Thoracic aorta (tissue), 2 donors: ENCODE data around the gene CBY3. TPM values are rescaled to one million over a fixed set of nuclear protein-coding genes. Genes with fewer than 3 reads are reported as not detected.
"Not testable (repeated sequence)": the region's sequence is repeated elsewhere in the genome, so short reads cannot be mapped to it uniquely, and the experiment has no call there.

Source experiments
- ATAC-seq: fragments of 150-250 bp; one replicate; pipeline ENCODE4 v1.8.0; 2017; ENCODE audit warnings: low read depth; ENCODE audit not compliant: insufficient number of reproducible peaks, low FRiP score
- DNase-seq: peaks from one replicate; pipeline ENCODE4 v3.0.0-alpha.2; 2020; ENCODE audit warnings: low spot score
- H3K27ac ChIP-seq, 2 donors: fragments of 200-600 bp; sonication (generic); 1 replicate in 1 of 2; 2 replicates in 1 of 2; pipeline ENCODE4 v1.5.1; 2016; ENCODE audit warnings: mild to moderate bottlenecking in 2 of 2, moderate library complexity in 2 of 2
- H3K27me3 ChIP-seq: fragments of 200-600 bp; sonication (generic); replicated peaks from 2 replicates; pipeline ENCODE4 v1.6.0; 2016; ENCODE audit warnings: mild to moderate bottlenecking; ENCODE audit not compliant: insufficient read depth
- H3K36me3 ChIP-seq: fragments of 200-600 bp; sonication (generic); one replicate; pipeline ENCODE4 v1.5.1; 2016
- H3K4me1 ChIP-seq, 2 donors: fragments of 200-600 bp; sonication (generic); 1 replicate in 1 of 2; 2 replicates in 1 of 2; pipeline versions ENCODE4 v1.5.1 to v1.6.0; 2016; ENCODE audit warnings: low read depth in 2 of 2, mild to moderate bottlenecking in 1 of 2; ENCODE audit not compliant: control insufficient read depth in 1 of 2
- H3K4me3 ChIP-seq: fragments of 200-600 bp; sonication (generic); 2 replicates; pipeline ENCODE4 v1.5.1; 2016; ENCODE audit warnings: mild to moderate bottlenecking
- H3K9me3 ChIP-seq: fragments of 200-600 bp; sonication (generic); 2 replicates; pipeline ENCODE4 v1.5.1; 2016
- total RNA-seq, 2 donors: library from RNA; depleted of rRNA; stranded (reverse); fragments of >200 nt; gene quantifications; one replicate each; pipeline versions ENCODE4 v1.1.0 to v1.2.3, GENCODE V29; 2016

The CBY3 gene
- total RNA-seq, 2 donors from 2014 or later = 1.4 TPM; not detected in 1

DNA sequence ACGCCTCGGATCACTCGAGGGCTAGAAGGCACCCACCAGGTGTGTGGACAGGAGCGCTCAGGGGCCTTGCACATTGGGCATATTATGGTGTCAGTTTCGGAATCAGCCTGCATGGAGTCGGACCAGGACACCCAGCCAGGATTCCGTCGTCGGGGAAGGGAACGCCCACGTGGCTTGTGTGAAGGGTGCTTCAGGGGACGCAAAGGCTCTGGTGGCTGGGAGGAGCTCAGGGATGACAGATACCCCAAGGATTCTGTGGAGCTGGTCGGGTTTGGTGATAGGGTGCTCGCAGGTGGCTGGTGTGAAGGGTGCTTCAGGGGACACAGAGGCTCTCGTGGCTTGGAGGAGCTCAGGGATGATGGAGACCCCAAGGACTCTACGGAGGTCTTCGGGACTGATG lies 38.2 kb downstream of the CBY3 start:
- H3K27ac ChIP-seq, DNase-seq, H3K27me3 ChIP-seq, H3K4me3 ChIP-seq, H3K9me3 ChIP-seq, H3K4me1 ChIP-seq, H3K36me3 ChIP-seq, ATAC-seq: not testable (repeated sequence)

DNA sequence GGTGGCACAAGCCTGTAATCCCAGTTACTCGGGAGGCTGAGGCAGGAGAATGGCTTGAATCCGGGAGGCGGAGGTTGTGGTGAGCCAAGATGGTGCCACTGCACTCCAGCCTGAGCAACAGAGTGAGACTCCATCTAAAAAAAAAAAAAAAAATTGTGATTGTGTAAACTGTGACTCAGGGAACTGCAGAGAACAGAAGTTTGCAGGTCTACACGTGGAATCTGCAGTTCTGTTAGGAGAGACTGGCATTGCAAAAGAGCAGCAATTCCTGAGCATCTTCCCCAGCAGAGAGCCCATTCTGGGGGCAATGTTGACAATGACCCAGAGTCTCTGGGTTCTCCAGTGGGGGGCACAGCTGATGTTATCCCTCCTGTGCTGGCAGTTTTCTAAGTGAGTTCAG lies 39.1 kb downstream of the CBY3 start:
- DNase-seq, H3K27ac ChIP-seq, H3K4me3 ChIP-seq, H3K9me3 ChIP-seq, ATAC-seq, H3K27me3 ChIP-seq, H3K4me1 ChIP-seq, H3K36me3 ChIP-seq: not testable (repeated sequence)

DNA sequence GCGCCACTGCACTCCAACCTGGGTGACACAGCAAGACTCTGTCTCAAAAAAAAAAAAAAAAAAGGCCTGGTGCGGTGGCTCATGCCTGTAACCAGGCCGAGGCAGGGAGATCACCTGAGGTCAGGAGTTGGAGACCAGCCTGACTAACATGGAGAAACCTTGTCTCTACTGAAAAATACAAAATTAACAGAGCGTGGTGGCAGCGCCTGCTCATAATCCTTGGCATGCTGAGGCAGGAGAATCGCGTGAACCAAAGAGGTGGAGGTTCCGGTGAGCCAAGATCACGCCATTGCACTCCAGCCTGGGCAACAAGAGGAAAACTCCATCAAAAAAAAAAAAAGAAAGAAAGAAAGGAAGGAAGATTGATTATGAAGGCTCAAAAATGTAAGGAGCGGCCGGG lies 41.5 kb downstream of the CBY3 start:
- not testable (repeated sequence) for DNase-seq, H3K9me3 ChIP-seq, H3K27me3 ChIP-seq, H3K27ac ChIP-seq, ATAC-seq, H3K4me1 ChIP-seq, H3K36me3 ChIP-seq, H3K4me3 ChIP-seq

GRCh38 chr5:179634370-179635172 lies 46.3 kb downstream of the CBY3 start:
- H3K4me1 ChIP-seq, H3K27me3 ChIP-seq, H3K9me3 ChIP-seq, DNase-seq, H3K4me3 ChIP-seq, H3K27ac ChIP-seq, H3K36me3 ChIP-seq: not testable (repeated sequence)
- peak; percentile 71 for ATAC-seq

DNA sequence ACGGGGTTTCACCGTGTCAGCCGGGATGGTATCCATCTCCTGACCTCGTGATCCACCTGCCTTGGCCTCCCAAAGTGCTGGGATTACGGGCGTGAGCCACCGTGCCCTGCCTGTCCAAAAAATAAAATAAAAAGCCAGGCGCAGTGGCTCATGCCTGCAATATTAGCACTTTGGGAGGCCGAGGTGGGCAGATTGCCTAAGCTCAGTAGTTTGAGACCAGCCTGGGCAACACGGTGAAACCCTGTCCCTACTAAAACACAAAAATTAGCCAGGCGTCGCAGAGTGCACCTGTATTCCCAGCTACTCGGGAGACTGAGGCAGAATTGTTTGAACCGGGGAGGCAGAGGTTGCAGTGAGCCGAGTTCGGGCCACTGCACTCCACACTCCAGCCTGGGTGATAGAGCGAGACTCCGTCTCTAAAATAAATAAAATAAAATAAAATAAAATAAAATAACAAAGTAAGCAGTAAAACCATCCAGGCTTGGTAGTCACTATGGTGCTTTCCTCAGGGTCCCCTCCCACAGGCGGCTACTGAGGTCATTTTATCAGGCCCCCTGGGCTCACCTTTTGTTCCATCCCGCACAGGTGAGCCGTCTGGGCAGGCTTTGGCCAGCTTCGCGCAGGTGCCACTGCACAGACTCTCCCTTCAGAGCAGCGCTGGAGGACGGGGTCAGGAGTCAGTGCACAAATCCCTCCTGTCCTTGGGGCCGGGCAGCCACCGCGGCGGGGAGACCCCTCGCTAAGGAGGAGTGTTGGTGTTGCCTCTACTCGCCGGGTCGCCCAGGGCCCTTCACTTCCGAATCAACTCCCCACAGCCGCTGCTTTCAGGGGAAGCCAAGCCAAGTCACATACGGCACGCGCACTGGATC lies 47.1 kb downstream of the CBY3 start:
- not testable (repeated sequence) for H3K4me1 ChIP-seq, H3K36me3 ChIP-seq, H3K9me3 ChIP-seq, DNase-seq, H3K27ac ChIP-seq, H3K27me3 ChIP-seq, ATAC-seq
- H3K4me3 ChIP-seq = peak overlapping the region; percentile 54

Other genes starting within 250 kb of the CBY3 start
- gene RUFY1, start 130.5 kb downstream of the CBY3 start, total RNA-seq = 10 to 100 TPM; 56.2 to 86.3 TPM
- 100 to 1,000 TPM; 442 to 785 TPM for gene HNRNPH1, start 57.4 kb downstream of the CBY3 start, total RNA-seq
- gene CANX, start 17.9 kb upstream of the CBY3 start, total RNA-seq = 100 to 1,000 TPM; 240 to 371 TPM
- 10 to 100 TPM; 22.9 to 38.1 TPM for gene MAML1, start 51.8 kb upstream of the CBY3 start, total RNA-seq
- gene LTC4S, start 113.0 kb upstream of the CBY3 start, total RNA-seq = 1 to 10 TPM; 4.9 to 6.6 TPM
- 10 to 100 TPM; 66.5 to 87.7 TPM for gene MGAT4B, start 125.8 kb upstream of the CBY3 start, total RNA-seq
- 100 to 1,000 TPM; 375 to 469 TPM for gene SQSTM1, start 139.9 kb upstream of the CBY3 start, total RNA-seq
- 10 to 100 TPM; 46.2 to 54.2 TPM for gene MRNIP, start 177.8 kb upstream of the CBY3 start, total RNA-seq
- gene TBC1D9B, start 226.9 kb upstream of the CBY3 start, total RNA-seq = 100 to 1,000 TPM in 1 of 2 donors, 10 to 100 TPM in 1; 91.9 to 104 TPM